ENCODE measurements around the gene CARMIL1. TPM values are rescaled to one million over a fixed set of nuclear protein-coding genes. Genes with fewer than 3 reads are reported as not detected.

The CARMIL1 gene
- polyA plus RNA-seq, 1 of the 3 experiments (the other 2 are of a cell fraction), result 1.7 TPM

GRCh38 chr6:25327432-25327831 lies 48.3 kb downstream of the CARMIL1 start:
- ChIA-PET POLR2A (no interaction called here), CTCF (interaction anchor here (0.8 to 1.5 kb wide), 3 partner anchors 15 to 229 kb away, joined by 3 to 4 read pairs (median 3); no protein-coding TSS in a partner anchor)
- no peak overlapping the region for H3K27ac ChIP-seq (ENCODE audit: low read depth in 2 of 2, low read length in 1 of 2)
- no peaks in the 10 kb centered on the region for H3K36me3 ChIP-seq (replicated peaks in 1 of 2; ENCODE audit: control insufficient read depth in 1 of 2, insufficient read depth in 2 of 2, low read length in 1 of 2)
- no peaks in the 10 kb centered on the region for H4K20me1 ChIP-seq (ENCODE audit: insufficient read depth)
- H3K27me3 ChIP-seq (ENCODE audit: insufficient read depth), result no peaks in the 10 kb centered on the region
- H3F3A ChIP-seq (replicated peaks; ENCODE audit: insufficient read depth), result no peaks in the 10 kb centered on the region
- H3K4me1 ChIP-seq (ENCODE audit: control insufficient read depth in 1 of 2, insufficient read depth in 2 of 2, low read depth in 1 of 2, low read length in 1 of 2), result peaks cover 0 to 5% of the 10 kb centered on the region in 2 experiments; a peak in 2 of 4 replicates
- H3K9ac ChIP-seq, result no peak overlapping the region
- H3K9me3 ChIP-seq, result no peaks in the 10 kb centered on the region
- no peak for DNase-seq
- WGBS (ENCODE audit: low lambda C conversion rate), result 91% methylated on average over 2 of the region's 2 CpGs
- H3K4me2 ChIP-seq, result no peak overlapping the region
- H3K4me3 ChIP-seq (ENCODE audit: low read depth in 2 of 2, low read length in 1 of 2), result no peak overlapping the region
- H3K9me2 ChIP-seq, result no peaks in the 10 kb centered on the region
- TF ChIP-seq, protein P1, sequence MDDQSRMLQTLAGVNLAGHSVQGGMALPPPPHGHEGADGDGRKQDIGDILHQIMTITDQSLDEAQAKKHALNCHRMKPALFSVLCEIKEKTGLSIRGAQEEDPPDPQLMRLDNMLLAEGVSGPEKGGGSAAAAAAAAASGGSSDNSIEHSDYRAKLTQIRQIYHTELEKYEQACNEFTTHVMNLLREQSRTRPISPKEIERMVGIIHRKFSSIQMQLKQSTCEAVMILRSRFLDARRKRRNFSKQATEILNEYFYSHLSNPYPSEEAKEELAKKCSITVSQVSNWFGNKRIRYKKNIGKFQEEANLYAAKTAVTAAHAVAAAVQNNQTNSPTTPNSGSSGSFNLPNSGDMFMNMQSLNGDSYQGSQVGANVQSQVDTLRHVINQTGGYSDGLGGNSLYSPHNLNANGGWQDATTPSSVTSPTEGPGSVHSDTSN (IDR thresholded peaks at IDR 0.05), result no peak
- TF ChIP-seq EZH2phosphoT487 (IDR thresholded peaks at IDR 0.05; ENCODE audit: borderline replicate concordance, low read depth) (no peak), GATA2 (CRISPR knock-in tag; IDR thresholded peaks at IDR 0.05) (no peak), SMC3 (IDR thresholded peaks at IDR 0.05; ENCODE audit: low read depth, low read length) (no peak), RFX5 (IDR thresholded peaks at IDR 0.05; ENCODE audit: low read length) (no peak), CHD2 (IDR thresholded peaks at IDR 0.05; ENCODE audit: low read length, partially characterized antibody) (no peak), JUND (IDR thresholded peaks at IDR 0.05) (no peak), RAD21 (IDR thresholded peaks at IDR 0.05; ENCODE audit: low read length) (no peak), SIN3A (IDR thresholded peaks at IDR 0.05; ENCODE audit: borderline replicate concordance, low read depth, low read length) (no peak), NFIC (IDR thresholded peaks at IDR 0.05; ENCODE audit: borderline replicate concordance) (no peak), TAF1 (IDR thresholded peaks at IDR 0.05; ENCODE audit: borderline replicate concordance, low read depth, low read length) (no peak), ELF1 (IDR thresholded peaks at IDR 0.05) (no peak), ZBTB33 (IDR thresholded peaks at IDR 0.05; ENCODE audit: borderline replicate concordance, low read depth) (no peak), FOXM1 (IDR thresholded peaks at IDR 0.05; ENCODE audit: low read depth) (no peak), RXRA (IDR thresholded peaks at IDR 0.05; ENCODE audit: borderline replicate concordance, low read depth) (no peak), FOXJ3 (CRISPR knock-in tag; IDR thresholded peaks at IDR 0.05) (no peak), YY1 (IDR thresholded peaks at IDR 0.05; ENCODE audit: low read depth) (no peak)
- TF ChIP-seq, protein P2, sequence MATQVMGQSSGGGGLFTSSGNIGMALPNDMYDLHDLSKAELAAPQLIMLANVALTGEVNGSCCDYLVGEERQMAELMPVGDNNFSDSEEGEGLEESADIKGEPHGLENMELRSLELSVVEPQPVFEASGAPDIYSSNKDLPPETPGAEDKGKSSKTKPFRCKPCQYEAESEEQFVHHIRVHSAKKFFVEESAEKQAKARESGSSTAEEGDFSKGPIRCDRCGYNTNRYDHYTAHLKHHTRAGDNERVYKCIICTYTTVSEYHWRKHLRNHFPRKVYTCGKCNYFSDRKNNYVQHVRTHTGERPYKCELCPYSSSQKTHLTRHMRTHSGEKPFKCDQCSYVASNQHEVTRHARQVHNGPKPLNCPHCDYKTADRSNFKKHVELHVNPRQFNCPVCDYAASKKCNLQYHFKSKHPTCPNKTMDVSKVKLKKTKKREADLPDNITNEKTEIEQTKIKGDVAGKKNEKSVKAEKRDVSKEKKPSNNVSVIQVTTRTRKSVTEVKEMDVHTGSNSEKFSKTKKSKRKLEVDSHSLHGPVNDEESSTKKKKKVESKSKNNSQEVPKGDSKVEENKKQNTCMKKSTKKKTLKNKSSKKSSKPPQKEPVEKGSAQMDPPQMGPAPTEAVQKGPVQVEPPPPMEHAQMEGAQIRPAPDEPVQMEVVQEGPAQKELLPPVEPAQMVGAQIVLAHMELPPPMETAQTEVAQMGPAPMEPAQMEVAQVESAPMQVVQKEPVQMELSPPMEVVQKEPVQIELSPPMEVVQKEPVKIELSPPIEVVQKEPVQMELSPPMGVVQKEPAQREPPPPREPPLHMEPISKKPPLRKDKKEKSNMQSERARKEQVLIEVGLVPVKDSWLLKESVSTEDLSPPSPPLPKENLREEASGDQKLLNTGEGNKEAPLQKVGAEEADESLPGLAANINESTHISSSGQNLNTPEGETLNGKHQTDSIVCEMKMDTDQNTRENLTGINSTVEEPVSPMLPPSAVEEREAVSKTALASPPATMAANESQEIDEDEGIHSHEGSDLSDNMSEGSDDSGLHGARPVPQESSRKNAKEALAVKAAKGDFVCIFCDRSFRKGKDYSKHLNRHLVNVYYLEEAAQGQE (IDR thresholded peaks at IDR 0.05; ENCODE audit: low read depth, low read length), result no peak
- TF ChIP-seq, protein P3, sequence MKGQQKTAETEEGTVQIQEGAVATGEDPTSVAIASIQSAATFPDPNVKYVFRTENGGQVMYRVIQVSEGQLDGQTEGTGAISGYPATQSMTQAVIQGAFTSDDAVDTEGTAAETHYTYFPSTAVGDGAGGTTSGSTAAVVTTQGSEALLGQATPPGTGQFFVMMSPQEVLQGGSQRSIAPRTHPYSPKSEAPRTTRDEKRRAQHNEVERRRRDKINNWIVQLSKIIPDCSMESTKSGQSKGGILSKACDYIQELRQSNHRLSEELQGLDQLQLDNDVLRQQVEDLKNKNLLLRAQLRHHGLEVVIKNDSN (IDR thresholded peaks at IDR 0.05; ENCODE audit: borderline replicate concordance, low read depth), result no peak
- H3K79me2 ChIP-seq (ENCODE audit: insufficient read depth), result no peaks in the 10 kb centered on the region
- H2AFZ ChIP-seq (ENCODE audit: low read depth), result no peak overlapping the region
